ENCODE results near the gene PCDH9. TPM values are rescaled to one million over a fixed set of nuclear protein-coding genes. Genes with fewer than 3 reads are reported as not detected.

PCDH9 gene
- polyA plus RNA-seq, 4 donors: 0.27 to 1.1 (median 0.72) TPM; not detected in 1

GRCh38 chr13:67156723-67157060 lies 73.4 kb downstream of the PCDH9 start:
- H3K4me3 ChIP-seq (ENCODE audit: low read depth in 1 of 3, low read length in 3 of 3): no peak overlapping the region
- 63 to 73% (median 68%) methylated on average over 7 of the region's 7 CpGs for WGBS, 3 donors
- H3K36me3 ChIP-seq (ENCODE audit: control insufficient read depth in 3 of 3, insufficient read depth in 2 of 3, low read depth in 1 of 3, low read length in 3 of 3): no peaks in the 10 kb centered on the region
- H3K27me3 ChIP-seq (ENCODE audit: control insufficient read depth in 3 of 3, insufficient read depth in 3 of 3, low read length in 3 of 3): no peaks in the 10 kb centered on the region
- H3K9me3 ChIP-seq (ENCODE audit: control insufficient read depth in 2 of 2, insufficient read depth in 1 of 2, low read depth in 1 of 2, low read length in 1 of 2): no peaks in the 10 kb centered on the region
- no peaks in the 10 kb centered on the region for H3K4me1 ChIP-seq (ENCODE audit: control insufficient read depth in 3 of 3, insufficient read depth in 2 of 3, low read depth in 1 of 3, low read length in 2 of 3)
- no peak overlapping the region for H3K27ac ChIP-seq (ENCODE audit: low read depth in 1 of 3, low read length in 2 of 3)
- FAIRE-seq: no peak
- DNase-seq: no peak

- Histone ChIP-seq H3K27me3 (ENCODE audit: control insufficient read depth in 3 of 3, insufficient read depth in 3 of 3, low read length in 3 of 3) (no peaks in the 10 kb centered on the region), H3K36me3 (ENCODE audit: control insufficient read depth in 3 of 3, insufficient read depth in 2 of 3, low read depth in 1 of 3, low read length in 3 of 3) (no peaks in the 10 kb centered on the region), H3K9me3 (ENCODE audit: control insufficient read depth in 2 of 2, insufficient read depth in 1 of 2, low read depth in 1 of 2, low read length in 1 of 2) (no peaks in the 10 kb centered on the region), H3K4me1 (ENCODE audit: control insufficient read depth in 3 of 3, insufficient read depth in 2 of 3, low read depth in 1 of 3, low read length in 2 of 3) (no peaks in the 10 kb centered on the region), H3K4me3 (ENCODE audit: low read depth in 1 of 3, low read length in 3 of 3) (no peak overlapping the region), H3K27ac (ENCODE audit: low read depth in 1 of 3, low read length in 2 of 3) (no peak overlapping the region)
- DNase-seq (no peak), FAIRE-seq (no peak)
- 74 to 84% (median 79%) methylated on average over 24 of the region's 24 CpGs for WGBS, 3 donors
These were observed 74.0 kb downstream of the PCDH9 start for GRCh38 chr13:67155898-67156722.

GRCh38 chr13:67152085-67152484 lies 78.1 kb downstream of the PCDH9 start:
- H3K27me3 ChIP-seq (ENCODE audit: control insufficient read depth in 3 of 3, insufficient read depth in 3 of 3, low read length in 3 of 3): no peaks in the 10 kb centered on the region
- 85 to 89% (median 88%) methylated on average over 2 of the region's 2 CpGs for WGBS, 3 donors
- no peaks in the 10 kb centered on the region for H3K9me3 ChIP-seq (ENCODE audit: control insufficient read depth in 2 of 2, insufficient read depth in 1 of 2, low read depth in 1 of 2, low read length in 1 of 2)
- H3K27ac ChIP-seq (ENCODE audit: low read depth in 1 of 3, low read length in 2 of 3): no peak overlapping the region
- no peak for FAIRE-seq
- H3K4me1 ChIP-seq (ENCODE audit: control insufficient read depth in 3 of 3, insufficient read depth in 2 of 3, low read depth in 1 of 3, low read length in 2 of 3): no peaks in the 10 kb centered on the region
- H3K36me3 ChIP-seq (ENCODE audit: control insufficient read depth in 3 of 3, insufficient read depth in 2 of 3, low read depth in 1 of 3, low read length in 3 of 3): no peaks in the 10 kb centered on the region
- no peak for DNase-seq
- H3K4me3 ChIP-seq (ENCODE audit: low read depth in 1 of 3, low read length in 3 of 3): no peak overlapping the region

GRCh38 chr13:67151652-67152051 lies 78.5 kb downstream of the PCDH9 start:
- H3K4me1 ChIP-seq (ENCODE audit: control insufficient read depth in 3 of 3, insufficient read depth in 2 of 3, low read depth in 1 of 3, low read length in 2 of 3): no peaks in the 10 kb centered on the region
- H3K4me3 ChIP-seq (ENCODE audit: low read depth in 1 of 3, low read length in 3 of 3): no peak overlapping the region
- no peak overlapping the region for H3K27ac ChIP-seq (ENCODE audit: low read depth in 1 of 3, low read length in 2 of 3)
- DNase-seq (no peak), FAIRE-seq (no peak)
- no peaks in the 10 kb centered on the region for H3K36me3 ChIP-seq (ENCODE audit: control insufficient read depth in 3 of 3, insufficient read depth in 2 of 3, low read depth in 1 of 3, low read length in 3 of 3)
- H3K9me3 ChIP-seq (ENCODE audit: control insufficient read depth in 2 of 2, insufficient read depth in 1 of 2, low read depth in 1 of 2, low read length in 1 of 2): no peaks in the 10 kb centered on the region
- no peaks in the 10 kb centered on the region for H3K27me3 ChIP-seq (ENCODE audit: control insufficient read depth in 3 of 3, insufficient read depth in 3 of 3, low read length in 3 of 3)

- H3K4me1 ChIP-seq (ENCODE audit: control insufficient read depth in 3 of 3, insufficient read depth in 2 of 3, low read depth in 1 of 3, low read length in 2 of 3): no peaks in the 10 kb centered on the region
- H3K4me3 ChIP-seq (ENCODE audit: low read depth in 1 of 3, low read length in 3 of 3): no peak overlapping the region
- no peaks in the 10 kb centered on the region for H3K36me3 ChIP-seq (ENCODE audit: control insufficient read depth in 3 of 3, insufficient read depth in 2 of 3, low read depth in 1 of 3, low read length in 3 of 3)
- no peak overlapping the region for H3K27ac ChIP-seq (ENCODE audit: low read depth in 1 of 3, low read length in 2 of 3)
- 19 to 66% (median 34%) methylated on average over 1 of the region's 1 CpG for WGBS, 3 donors
- FAIRE-seq (no peak), DNase-seq (peak in 1 of 2 donors; percentile 9)
- H3K9me3 ChIP-seq (ENCODE audit: control insufficient read depth in 2 of 2, insufficient read depth in 1 of 2, low read depth in 1 of 2, low read length in 1 of 2): no peaks in the 10 kb centered on the region
- no peaks in the 10 kb centered on the region for H3K27me3 ChIP-seq (ENCODE audit: control insufficient read depth in 3 of 3, insufficient read depth in 3 of 3, low read length in 3 of 3)
These were observed 79.5 kb downstream of the PCDH9 start for GRCh38 chr13:67150608-67151007.

- WGBS, 3 donors: 53 to 60% (median 55%) methylated on average over 2 of the region's 2 CpGs
- Histone ChIP-seq H3K9me3 (ENCODE audit: control insufficient read depth in 2 of 2, insufficient read depth in 1 of 2, low read depth in 1 of 2, low read length in 1 of 2) (no peaks in the 10 kb centered on the region), H3K4me3 (ENCODE audit: low read depth in 1 of 3, low read length in 3 of 3) (no peak overlapping the region), H3K4me1 (ENCODE audit: control insufficient read depth in 3 of 3, insufficient read depth in 2 of 3, low read depth in 1 of 3, low read length in 2 of 3) (no peaks in the 10 kb centered on the region), H3K36me3 (ENCODE audit: control insufficient read depth in 3 of 3, insufficient read depth in 2 of 3, low read depth in 1 of 3, low read length in 3 of 3) (no peaks in the 10 kb centered on the region), H3K27me3 (ENCODE audit: control insufficient read depth in 3 of 3, insufficient read depth in 3 of 3, low read length in 3 of 3) (no peaks in the 10 kb centered on the region), H3K27ac (ENCODE audit: low read depth in 1 of 3, low read length in 2 of 3) (no peak overlapping the region)
- DNase-seq (no peak), FAIRE-seq (no peak)
These were observed 82.0 kb downstream of the PCDH9 start for GRCh38 chr13:67148161-67148571.

- peak overlapping the region in 1 of 3 donors; percentile 34 for H3K27ac ChIP-seq (ENCODE audit: low read depth in 1 of 3, low read length in 2 of 3)
These were observed 82.6 kb downstream of the PCDH9 start for GRCh38 chr13:67147342-67148133.

GRCh38 chr13:67146523-67147130 lies 83.5 kb downstream of the PCDH9 start:
- no peaks in the 10 kb centered on the region for H3K9me3 ChIP-seq (ENCODE audit: control insufficient read depth in 2 of 2, insufficient read depth in 1 of 2, low read depth in 1 of 2, low read length in 1 of 2)
- no peak overlapping the region for H3K4me3 ChIP-seq (ENCODE audit: low read depth in 1 of 3, low read length in 3 of 3)
- H3K27ac ChIP-seq (ENCODE audit: low read depth in 1 of 3, low read length in 2 of 3): no peak overlapping the region
- WGBS, 3 donors: 46 to 77% (median 71%) methylated on average over 4 of the region's 4 CpGs
- H3K4me1 ChIP-seq (ENCODE audit: control insufficient read depth in 3 of 3, insufficient read depth in 2 of 3, low read depth in 1 of 3, low read length in 2 of 3): no peaks in the 10 kb centered on the region
- FAIRE-seq: no peak
- H3K27me3 ChIP-seq (ENCODE audit: control insufficient read depth in 3 of 3, insufficient read depth in 3 of 3, low read length in 3 of 3): no peaks in the 10 kb centered on the region
- no peak for DNase-seq
- H3K36me3 ChIP-seq (ENCODE audit: control insufficient read depth in 3 of 3, insufficient read depth in 2 of 3, low read depth in 1 of 3, low read length in 3 of 3): no peaks in the 10 kb centered on the region

More at GRCh38 chr13:67147342-67148133, 82.6 kb downstream of the PCDH9 start:
- DNase-seq (no peak), FAIRE-seq (no peak)
- no peaks in the 10 kb centered on the region for H3K27me3 ChIP-seq (ENCODE audit: control insufficient read depth in 3 of 3, insufficient read depth in 3 of 3, low read length in 3 of 3)
- H3K4me1 ChIP-seq (ENCODE audit: control insufficient read depth in 3 of 3, insufficient read depth in 2 of 3, low read depth in 1 of 3, low read length in 2 of 3): no peaks in the 10 kb centered on the region
- H3K9me3 ChIP-seq (ENCODE audit: control insufficient read depth in 2 of 2, insufficient read depth in 1 of 2, low read depth in 1 of 2, low read length in 1 of 2): no peaks in the 10 kb centered on the region
- H3K36me3 ChIP-seq (ENCODE audit: control insufficient read depth in 3 of 3, insufficient read depth in 2 of 3, low read depth in 1 of 3, low read length in 3 of 3): no peaks in the 10 kb centered on the region
- 50 to 76% (median 63%) methylated on average over 6 of the region's 6 CpGs for WGBS, 3 donors
- H3K4me3 ChIP-seq (ENCODE audit: low read depth in 1 of 3, low read length in 3 of 3): no peak overlapping the region

Measured in small intestine (tissue), 7 donors.